ENCODE data around the gene PCSK9.
A peak's percentile ranks its signal among the peaks of the same experiment; 100 is the strongest.

Gene PCSK9

DNA sequence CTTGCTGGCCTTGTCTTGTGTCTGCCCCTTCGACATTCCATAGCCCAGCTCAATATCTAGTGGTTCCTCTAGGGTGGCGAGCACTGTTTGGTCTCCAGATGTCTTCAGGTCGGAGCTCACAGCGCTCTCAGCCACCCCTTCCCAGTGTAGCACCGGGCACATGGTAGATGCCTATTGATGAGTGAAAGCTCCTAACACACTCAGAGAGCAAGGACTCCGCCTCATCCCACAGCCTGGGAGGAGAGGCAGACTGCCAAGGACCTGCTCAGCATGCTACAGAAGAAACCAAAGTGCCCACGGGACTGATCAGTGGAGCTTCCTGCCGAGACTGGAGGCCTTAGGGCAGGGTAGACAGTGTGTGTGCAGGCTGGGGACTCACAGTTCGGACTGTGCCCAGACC is 10.9 kb downstream of the PCSK9 start:
- in situ Hi-C loops (cut with HindIII; ENCODE audit: low pct_unique_long_range_greater_than_20kb, low sequenced_read_pairs): no loop called here
- TF ChIP-seq JUND (IDR thresholded peaks at IDR 0.05; ENCODE audit: low read depth): no peak
- DNase-seq (ENCODE audit: low read depth in 1 of 2, low spot score in 1 of 2): no peak

DNA sequence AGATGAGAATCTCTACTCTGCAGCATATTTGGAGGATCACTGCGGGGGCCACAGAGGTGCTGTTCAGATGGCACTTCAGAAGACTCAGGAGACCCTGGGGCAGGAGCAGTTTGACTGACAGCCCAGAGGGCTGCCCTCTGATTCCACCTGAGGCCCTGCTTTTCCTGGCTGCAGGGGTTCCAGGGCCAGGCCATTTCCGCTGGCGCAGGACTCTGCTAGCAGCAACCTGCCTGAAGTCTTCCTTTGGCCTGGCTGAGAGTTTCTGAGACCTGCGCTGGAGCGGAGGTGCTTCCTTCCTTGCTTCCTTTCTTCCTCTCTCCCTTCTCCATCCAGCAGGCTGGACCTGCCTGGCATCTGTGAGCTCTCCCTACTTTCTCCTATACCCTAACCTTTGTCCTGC is 11.8 kb downstream of the PCSK9 start:
- no peak for TF ChIP-seq JUND (IDR thresholded peaks at IDR 0.05; ENCODE audit: low read depth)

DNA sequence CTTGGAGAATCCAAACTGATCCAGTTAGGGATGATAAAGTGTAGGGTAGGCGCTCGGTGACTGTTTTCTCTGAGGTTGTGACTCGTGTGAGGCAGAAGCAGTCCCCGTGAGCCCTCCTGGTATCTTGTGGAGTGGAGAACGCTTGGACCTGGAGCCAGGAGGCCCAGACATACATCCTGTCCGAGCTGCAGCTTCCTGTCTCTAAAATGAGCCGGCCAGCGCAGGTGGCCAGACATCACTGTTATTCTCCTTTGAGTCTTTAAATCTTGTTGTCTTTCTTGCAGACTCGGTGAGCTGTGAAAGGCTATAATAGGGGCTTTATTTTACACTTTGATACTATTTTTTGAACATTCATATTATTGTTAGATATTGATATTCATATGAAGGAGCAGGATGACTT is 12.3 kb downstream of the PCSK9 start:
- in situ Hi-C loops (cut with HindIII; ENCODE audit: low pct_unique_long_range_greater_than_20kb, low sequenced_read_pairs): no loop called here
- no peak for TF ChIP-seq JUND (IDR thresholded peaks at IDR 0.05; ENCODE audit: low read depth)
- DNase-seq (ENCODE audit: low read depth in 1 of 2, low spot score in 1 of 2): no peak

More for the DNA sequence above, 11.8 kb downstream of the PCSK9 start:
- no peak for DNase-seq (ENCODE audit: low read depth in 1 of 2, low spot score in 1 of 2)
- in situ Hi-C loops (cut with HindIII; ENCODE audit: low pct_unique_long_range_greater_than_20kb, low sequenced_read_pairs): no loop called here

DNA sequence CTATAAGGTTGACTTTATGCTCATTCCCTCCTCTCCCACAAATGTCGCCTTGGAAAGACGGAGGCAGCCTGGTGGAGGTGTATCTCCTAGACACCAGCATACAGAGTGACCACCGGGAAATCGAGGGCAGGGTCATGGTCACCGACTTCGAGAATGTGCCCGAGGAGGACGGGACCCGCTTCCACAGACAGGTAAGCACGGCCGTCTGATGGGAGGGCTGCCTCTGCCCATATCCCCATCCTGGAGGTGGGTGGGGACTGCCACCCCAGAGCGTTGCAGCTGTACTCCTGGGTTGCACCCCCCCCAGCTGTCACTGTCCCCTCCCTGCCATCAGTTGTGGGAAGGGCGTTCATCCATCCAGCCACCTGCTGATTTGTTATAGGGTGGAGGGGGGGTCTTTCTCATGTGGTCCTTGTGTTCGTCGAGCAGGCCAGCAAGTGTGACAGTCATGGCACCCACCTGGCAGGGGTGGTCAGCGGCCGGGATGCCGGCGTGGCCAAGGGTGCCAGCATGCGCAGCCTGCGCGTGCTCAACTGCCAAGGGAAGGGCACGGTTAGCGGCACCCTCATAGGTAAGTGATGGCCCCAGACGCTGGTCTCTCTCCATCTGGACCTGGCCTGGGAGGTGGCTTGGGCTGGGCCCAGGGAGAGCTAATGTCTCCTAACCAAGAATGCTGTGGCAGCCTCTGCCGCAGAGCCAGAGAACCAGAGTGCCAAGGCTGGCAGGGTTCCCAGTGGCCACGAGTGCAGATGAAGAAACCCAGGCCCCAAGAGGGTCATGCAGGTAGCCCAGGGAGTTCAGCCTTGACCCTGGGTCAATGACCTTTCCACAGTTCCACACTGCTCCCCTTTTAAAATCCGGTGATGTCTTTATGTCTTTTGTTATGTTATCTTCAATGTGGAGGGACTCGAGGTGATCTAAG is 13.1 kb downstream of the PCSK9 start:
- no peak for TF ChIP-seq JUND (IDR thresholded peaks at IDR 0.05; ENCODE audit: low read depth)
- in situ Hi-C loops (cut with HindIII; ENCODE audit: low pct_unique_long_range_greater_than_20kb, low sequenced_read_pairs): no loop called here
- no peak for DNase-seq (ENCODE audit: low read depth in 1 of 2, low spot score in 1 of 2)

DNA sequence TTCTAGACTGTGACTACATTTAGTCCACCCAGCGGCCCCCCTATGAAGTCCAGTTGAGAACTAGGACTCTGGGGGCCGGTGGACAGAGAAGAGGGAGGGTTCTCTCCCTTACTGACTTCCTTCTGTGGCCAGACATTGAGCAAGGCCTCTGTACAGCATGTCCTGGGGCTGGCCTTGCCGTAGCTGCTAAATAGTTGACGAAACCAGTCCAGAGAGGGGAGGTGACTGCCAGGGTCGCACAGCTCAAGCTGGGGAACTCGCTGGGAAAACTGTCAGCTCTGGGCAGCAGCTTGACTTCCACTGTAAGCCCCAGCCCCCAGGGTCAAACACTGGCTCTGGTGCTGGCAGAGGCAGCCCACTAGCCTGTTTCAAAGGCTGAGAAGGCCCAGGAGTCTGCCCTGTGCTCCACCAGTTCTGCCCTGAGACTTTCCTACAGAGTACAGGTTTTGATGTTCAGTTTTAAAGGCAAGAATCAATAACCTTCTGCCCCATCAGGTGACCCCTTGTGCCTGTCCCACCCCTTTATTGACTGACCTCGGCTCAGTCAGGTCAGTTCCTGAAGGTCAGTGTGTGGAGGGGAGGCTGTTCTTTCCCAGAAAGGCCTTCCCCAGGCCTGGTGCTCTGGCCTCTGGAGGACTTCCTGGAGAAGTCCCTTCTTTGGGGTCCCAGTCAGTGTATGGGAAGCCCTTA is 14.1 kb downstream of the PCSK9 start:
- no peak for DNase-seq (ENCODE audit: low read depth in 1 of 2, low spot score in 1 of 2)
- in situ Hi-C loops (cut with HindIII; ENCODE audit: low pct_unique_long_range_greater_than_20kb, low sequenced_read_pairs): no loop called here
- no peak for TF ChIP-seq JUND (IDR thresholded peaks at IDR 0.05; ENCODE audit: low read depth)

DNA sequence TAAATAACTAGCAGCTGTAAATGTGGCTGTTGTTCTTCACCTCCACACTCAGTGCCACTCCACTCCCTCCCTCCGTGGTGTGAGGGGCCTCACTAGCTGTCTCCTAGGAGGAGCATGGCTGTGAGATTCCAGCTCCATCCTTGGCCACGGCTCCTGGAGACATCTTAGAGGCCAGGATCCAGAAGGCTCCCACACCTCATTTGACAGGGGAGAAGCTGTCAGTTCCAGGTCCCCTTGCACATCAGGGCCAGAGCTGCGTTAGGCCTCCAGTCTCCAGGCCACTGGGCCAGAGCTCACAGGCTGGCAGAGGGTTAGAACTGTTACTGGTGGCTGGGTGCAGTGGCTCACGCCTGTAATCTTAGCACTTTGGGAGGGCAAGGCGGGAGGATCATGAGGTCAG is 15.0 kb downstream of the PCSK9 start:
- no peak for DNase-seq (ENCODE audit: low read depth in 1 of 2, low spot score in 1 of 2)
- TF ChIP-seq JUND (IDR thresholded peaks at IDR 0.05; ENCODE audit: low read depth): no peak
- in situ Hi-C loops (cut with HindIII; ENCODE audit: low pct_unique_long_range_greater_than_20kb, low sequenced_read_pairs): no loop called here

DNA sequence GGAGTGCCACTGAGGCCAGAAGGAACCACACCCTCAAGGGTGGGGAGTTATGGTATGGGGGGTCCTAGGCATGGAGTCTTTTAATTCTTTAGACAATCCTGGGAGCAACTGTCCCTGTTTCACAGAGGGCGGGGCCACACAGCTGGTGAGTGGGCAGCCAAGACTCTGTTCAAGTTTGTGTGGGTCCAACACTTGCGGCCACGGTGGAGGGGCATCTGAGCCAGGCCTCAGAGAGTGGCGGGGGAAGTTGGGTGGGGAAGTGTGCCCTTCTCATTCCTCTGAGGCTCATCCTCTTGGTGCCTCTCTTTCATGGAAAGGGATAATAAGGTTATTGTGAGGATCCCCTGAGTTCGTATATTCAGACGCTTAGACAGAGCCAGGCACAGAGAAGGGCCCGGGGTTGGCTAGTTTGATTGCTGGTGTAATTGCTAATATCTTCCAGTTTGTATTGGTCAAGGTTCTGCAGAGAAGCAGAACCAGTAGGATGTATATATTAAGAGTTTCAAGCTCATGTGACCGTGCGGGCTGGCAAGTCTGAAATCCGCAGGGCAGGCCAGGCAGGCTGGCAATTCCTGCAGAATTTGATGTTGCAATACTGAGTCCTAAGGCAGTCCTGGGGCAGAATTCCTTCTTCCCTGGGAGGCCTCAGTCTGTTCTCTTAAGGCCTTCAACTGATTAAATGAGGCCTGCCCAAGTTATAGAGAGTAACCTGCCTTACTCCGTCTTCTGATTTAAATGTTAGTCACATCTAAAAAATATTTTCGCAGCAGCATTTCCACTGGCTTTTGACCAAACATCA is 15.9 kb downstream of the PCSK9 start:
- peak in 1 of 2 experiments; percentile 21 for DNase-seq (ENCODE audit: low read depth in 1 of 2, low spot score in 1 of 2)
- in situ Hi-C loops (cut with HindIII; ENCODE audit: low pct_unique_long_range_greater_than_20kb, low sequenced_read_pairs): no loop called here
- no peak for TF ChIP-seq JUND (IDR thresholded peaks at IDR 0.05; ENCODE audit: low read depth)

DNA sequence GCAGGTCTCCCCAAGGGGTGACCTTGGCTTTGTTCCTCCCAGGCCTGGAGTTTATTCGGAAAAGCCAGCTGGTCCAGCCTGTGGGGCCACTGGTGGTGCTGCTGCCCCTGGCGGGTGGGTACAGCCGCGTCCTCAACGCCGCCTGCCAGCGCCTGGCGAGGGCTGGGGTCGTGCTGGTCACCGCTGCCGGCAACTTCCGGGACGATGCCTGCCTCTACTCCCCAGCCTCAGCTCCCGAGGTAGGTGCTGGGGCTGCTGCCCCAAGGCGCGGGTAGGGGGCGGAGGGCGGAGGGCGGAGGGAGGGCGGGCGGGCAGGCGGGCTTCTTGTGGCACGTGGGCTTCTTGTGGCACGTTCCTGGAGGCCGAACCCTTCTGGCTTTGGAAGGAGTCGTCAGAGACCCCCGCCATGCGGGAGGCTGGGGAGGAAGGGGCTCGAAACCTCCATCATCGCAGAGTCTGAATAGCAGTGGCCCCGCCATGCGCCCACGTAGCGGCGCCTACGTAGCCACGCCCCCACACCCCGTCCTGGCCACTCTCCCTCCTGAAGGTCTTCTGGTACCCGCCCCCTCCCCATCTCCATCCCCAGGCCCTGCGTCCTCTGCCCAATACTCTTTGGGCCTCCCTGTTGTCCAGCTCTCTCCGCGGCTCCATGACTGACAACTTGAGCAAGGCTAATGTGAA is 16.7 kb downstream of the PCSK9 start:
- no peak for DNase-seq (ENCODE audit: low read depth in 1 of 2, low spot score in 1 of 2)
- in situ Hi-C loops (cut with HindIII; ENCODE audit: low pct_unique_long_range_greater_than_20kb, low sequenced_read_pairs): no loop called here
- TF ChIP-seq JUND (IDR thresholded peaks at IDR 0.05; ENCODE audit: low read depth): no peak

DNA sequence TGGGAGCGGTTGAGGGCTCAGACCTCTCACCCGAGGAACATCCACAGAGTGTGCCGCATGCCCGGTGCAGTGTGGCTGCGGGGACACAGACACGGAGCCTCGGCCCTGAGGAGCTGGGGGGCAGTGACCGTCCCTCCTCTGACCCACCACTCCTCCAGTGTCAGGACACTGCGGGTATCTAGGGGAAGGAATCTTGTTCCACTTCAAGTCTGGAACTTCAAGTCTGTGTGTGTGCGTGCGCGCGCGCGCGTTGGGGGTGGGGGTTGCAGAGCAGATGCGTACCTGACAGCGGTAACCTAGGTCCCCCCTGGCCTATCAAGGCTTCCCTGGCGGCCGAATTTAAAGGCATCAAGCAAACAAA is 17.3 kb downstream of the PCSK9 start:
- no peak for TF ChIP-seq JUND (IDR thresholded peaks at IDR 0.05; ENCODE audit: low read depth)
- in situ Hi-C loops (cut with HindIII; ENCODE audit: low pct_unique_long_range_greater_than_20kb, low sequenced_read_pairs): no loop called here
- DNase-seq (ENCODE audit: low read depth in 1 of 2, low spot score in 1 of 2): no peak

DNA sequence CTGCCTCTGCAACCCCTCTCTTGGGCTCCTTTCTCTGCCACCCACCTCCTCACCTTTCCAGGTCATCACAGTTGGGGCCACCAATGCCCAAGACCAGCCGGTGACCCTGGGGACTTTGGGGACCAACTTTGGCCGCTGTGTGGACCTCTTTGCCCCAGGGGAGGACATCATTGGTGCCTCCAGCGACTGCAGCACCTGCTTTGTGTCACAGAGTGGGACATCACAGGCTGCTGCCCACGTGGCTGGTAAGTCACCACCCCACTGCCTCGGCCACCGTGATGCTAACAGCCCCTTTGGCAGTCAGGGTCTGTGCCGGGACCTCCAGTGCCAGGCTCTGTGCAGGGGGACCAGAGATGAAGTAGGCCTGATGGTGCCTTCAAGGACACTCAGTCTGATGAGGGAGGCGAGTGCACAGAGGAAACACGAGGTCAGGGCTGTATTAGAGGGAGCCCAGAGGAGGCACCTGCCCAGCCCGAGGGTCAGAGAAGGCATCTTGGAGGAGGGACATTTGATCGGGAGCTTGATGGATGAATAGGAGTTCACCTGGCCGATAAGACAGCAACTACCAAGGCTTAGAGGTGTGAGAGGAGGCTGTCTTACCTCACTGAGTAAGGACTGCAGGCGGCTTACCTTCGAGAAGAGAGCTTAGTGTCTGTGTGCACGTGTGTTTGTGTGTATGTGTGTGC is 18.1 kb downstream of the PCSK9 start:
- no peak for TF ChIP-seq JUND (IDR thresholded peaks at IDR 0.05; ENCODE audit: low read depth)
- no peak for DNase-seq (ENCODE audit: low read depth in 1 of 2, low spot score in 1 of 2)
- in situ Hi-C loops (cut with HindIII; ENCODE audit: low pct_unique_long_range_greater_than_20kb, low sequenced_read_pairs): no loop called here

DNA sequence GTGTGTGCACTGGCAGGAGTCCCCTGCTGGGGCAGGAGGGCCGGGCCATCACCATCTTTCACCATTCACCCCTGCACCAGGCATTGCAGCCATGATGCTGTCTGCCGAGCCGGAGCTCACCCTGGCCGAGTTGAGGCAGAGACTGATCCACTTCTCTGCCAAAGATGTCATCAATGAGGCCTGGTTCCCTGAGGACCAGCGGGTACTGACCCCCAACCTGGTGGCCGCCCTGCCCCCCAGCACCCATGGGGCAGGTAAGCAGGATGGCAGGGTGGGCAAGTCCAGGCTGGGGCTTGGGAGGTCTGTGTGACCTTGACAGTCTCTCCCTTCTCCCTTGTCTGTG is 18.6 kb downstream of the PCSK9 start:
- in situ Hi-C loops (cut with HindIII; ENCODE audit: low pct_unique_long_range_greater_than_20kb, low sequenced_read_pairs): no loop called here
- TF ChIP-seq JUND (IDR thresholded peaks at IDR 0.05; ENCODE audit: low read depth): no peak
- DNase-seq (ENCODE audit: low read depth in 1 of 2, low spot score in 1 of 2): no peak

Data from T47D (cell line).